DMS114 treated with DMSO at 0.1 percent for 48 hours (cell line): Measurements from ENCODE around the gene ZBTB14.
A peak's percentile ranks its signal among the peaks of the same experiment; 100 is the strongest.

Source experiments
- DNase-seq: peaks from one replicate; lab custom pipeline; 2025; ENCODE audit not compliant: unreplicated experiment; lab: John Stamatoyannopoulos, UW

The ZBTB14 gene, protein sequence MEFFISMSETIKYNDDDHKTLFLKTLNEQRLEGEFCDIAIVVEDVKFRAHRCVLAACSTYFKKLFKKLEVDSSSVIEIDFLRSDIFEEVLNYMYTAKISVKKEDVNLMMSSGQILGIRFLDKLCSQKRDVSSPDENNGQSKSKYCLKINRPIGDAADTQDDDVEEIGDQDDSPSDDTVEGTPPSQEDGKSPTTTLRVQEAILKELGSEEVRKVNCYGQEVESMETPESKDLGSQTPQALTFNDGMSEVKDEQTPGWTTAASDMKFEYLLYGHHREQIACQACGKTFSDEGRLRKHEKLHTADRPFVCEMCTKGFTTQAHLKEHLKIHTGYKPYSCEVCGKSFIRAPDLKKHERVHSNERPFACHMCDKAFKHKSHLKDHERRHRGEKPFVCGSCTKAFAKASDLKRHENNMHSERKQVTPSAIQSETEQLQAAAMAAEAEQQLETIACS

DNA sequence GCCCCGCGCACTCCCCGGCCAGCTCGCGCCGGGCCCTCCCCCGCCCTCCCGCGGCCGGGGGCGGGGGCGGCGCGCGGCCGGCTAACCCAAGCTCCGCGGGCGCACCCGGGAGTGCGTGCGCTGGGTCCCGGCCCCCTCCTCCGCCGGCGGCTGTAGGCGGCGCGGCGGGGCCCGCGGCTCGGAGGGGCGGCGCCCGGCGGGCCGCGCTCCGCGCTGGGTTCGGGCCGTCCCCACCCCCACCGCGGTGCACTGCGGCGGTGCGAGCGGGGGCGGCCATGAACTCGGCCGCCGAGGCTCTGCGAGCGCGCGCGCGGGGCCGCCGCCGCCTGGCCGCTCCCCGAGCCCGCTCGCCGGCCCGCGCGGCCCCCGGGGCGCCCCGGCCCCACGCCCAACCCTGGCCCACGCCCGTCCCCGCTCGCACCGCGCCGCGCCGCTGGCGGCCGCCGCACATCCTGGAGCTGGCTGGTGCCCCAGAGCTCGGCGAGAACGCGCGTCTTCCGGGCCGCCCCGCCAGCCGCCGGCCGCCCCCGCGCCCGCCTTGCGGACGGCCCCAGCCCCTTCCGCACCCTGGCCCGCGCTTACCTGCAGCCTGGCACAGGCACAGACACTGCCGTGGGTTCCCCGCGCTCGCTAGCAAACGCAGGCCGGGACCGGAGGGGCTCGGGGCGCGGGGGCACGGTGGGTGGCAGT, at the start of gene ZBTB14:
ZBTB14 (minus strand) TSS at position 496 of the 690 bp plus-strand sequence. CDS start 2,480 bp downstream, outside the sequence.
- no peak for DNase-seq

DNA sequence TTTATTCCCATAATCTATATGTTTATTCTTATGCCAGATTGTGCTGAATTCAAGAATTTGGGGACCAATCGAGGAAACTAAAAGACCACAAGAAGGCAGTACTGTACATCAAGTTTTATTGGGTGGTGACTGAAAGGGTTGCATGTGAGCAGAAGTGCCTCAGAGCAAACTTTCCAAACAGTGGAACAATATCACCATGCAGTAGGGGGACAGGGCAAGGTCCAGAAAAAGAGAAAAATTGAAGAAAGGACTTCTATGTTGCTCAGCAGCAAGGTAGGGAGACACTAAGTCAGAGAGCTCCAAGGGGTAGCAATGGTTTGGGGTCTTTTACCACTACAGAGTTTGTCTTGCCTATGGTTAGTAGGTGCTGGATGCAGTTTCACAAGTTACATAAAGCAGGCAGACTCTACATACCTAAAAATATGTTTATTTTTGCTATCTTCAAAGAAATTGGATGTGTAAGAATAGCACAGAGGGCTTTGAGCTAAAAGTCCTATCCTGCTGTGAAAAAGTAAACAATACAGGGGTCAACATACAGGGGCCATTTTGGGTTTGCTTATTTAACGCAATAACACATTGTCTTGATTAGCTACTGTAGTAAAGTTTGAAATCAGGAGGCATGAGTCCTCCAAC, 43.8 kb upstream of the ZBTB14 start:
- DNase-seq: no peak

DNA sequence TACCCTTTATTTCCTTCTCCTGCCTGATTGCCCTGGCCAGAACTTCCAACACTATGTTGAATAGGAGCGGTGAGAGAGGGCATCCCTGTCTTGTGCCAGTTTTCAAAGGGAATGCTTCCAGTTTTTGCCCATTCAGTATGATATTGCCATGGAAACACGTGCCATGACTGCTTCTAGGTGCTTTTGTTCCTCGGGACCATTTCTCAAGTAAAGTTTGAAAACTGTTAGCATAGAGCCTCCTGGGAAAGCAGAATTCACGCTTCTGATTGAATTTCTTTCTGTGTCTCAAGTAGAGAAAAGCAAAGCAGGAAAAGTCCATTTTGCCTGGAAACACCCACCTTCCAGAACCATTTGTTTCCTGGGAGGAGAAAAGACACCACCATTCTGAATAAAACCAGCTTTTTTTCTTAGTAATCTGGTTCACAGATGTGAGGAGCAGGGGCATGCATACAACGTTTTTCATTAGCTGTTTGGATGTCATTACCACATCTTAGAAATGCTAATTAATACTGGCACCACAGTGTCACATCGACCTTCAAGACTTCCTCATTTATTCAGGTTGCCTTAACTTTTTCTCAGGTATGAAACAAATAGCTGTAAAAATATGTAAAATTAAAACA, 39.0 kb upstream of the ZBTB14 start:
- DNase-seq: no peak

DNA sequence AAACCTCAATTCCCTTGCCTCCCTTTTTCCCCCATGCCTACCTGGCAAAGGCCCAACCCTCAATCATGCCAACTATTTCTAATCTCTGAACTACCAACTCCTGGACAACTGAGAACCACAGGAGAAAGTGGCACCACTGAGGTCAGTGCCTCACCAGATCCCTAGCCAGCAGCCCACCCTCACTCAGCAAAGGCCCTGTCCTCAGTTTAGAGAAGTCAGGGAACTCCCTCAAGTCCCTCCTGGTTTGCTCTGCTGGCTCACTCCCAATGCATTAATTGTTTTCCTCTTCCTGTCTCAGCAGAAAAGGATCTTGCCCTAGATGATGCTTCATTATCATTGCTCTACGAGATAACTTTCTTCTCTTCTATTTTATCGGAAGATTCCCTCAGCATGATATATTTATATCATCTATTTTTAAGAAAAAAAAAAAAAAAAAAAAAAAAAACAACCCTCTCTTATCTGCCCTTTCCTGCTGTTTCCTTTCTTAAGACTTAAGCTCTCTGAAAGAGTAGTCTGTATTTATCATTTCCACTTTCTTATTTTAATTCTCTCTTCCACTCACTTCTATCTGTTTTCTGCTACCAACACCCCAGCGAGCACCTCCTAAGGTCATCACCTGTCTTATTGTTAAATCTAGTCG, 22.7 kb upstream of the ZBTB14 start:
- no peak for DNase-seq

DNA sequence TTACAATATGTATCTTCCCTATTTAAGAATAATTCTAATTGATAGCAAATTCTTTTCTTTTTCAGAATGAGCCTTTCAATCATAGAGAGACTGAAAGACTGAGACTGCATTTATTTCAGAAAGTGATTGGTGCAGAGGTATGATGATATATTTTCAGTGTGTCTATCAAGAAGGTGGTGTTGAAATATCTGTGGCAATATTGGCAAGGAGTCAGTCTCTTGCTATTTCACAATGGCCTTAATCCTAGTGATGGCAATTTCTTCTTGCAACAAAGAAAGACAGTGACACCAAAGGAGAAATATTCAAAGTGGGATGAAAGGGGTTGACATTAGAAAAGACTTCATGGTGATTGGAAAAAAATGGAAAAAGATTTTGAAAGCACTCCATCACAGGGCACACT, 21.7 kb upstream of the ZBTB14 start:
- no peak for DNase-seq

DNA sequence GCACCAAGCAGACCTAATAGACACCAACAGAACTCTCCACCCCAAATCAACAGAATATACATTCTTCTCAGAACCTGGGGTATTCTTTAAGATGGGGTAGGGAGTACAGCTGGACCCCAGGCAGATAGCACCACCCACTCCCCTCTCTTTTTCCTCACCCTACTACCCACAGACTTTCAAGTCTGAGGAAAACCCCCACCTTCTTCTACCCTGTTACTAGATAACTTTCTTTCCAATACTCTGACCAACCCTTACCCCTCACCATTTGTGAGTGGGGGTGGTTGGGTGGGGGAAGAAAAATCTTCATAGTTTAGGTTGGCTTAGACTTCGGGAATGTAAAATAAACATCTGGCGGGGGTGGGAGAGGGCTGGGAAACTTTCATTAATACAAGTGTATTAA, 20.3 kb upstream of the ZBTB14 start:
- no peak for DNase-seq

DNA sequence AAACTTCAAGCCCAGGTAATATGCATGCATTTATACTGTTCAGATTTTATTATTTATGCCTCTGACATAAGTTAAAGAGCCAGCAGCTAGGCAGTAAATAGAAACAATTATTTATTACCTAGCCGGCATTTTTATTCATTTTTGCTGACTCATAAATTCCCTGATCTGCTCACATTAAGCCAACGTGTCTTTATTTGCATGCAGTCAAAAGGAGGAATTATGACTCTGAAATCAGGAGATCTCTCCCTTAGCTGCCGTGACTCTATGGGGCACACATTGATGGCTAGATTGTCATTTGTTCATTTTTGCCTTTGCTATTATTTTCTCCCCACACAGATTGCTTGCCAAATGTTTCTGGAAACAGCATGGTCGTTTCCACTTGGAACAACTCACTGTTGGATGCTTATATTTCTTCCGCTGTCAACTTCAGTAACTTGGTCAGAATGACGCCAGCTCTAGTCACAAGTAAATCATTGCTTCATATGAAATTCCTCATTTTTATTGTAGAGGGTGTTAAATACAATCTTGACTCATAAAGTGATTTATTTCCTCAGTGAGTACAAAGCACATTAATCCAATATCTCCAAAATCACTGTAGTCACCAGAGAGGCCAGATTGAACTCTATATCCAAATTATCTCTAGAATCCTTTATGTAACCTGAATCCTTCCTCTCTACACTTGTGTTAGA, 15.9 kb upstream of the ZBTB14 start:
- no peak for DNase-seq

DNA sequence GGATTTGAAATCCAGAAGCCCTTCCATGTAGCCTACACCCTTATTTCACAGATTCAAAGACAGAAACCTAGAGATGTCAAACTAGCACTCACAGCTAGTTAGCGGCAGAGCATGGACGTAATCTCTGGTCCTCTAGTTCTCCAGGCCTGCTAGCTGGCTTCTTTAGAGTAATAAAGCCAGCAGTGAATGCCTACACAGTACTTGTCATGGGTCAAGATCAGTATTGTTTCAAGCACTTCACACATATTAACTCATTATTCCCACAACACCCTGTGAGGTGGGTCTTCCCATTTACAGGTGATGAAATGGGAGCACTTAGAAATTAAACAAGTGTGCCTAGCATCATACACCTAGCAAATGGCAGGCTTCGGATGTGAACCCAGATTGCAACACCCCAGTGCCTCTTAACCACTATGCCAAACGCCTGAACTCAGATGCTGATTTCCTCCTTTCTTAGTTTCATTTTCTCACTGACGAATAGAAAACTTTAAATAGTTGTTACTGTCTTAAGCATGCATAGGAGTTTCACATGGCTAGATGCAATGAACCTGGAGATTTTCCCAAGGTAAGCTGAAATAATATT, 14.5 kb upstream of the ZBTB14 start:
- no peak for DNase-seq

DNA sequence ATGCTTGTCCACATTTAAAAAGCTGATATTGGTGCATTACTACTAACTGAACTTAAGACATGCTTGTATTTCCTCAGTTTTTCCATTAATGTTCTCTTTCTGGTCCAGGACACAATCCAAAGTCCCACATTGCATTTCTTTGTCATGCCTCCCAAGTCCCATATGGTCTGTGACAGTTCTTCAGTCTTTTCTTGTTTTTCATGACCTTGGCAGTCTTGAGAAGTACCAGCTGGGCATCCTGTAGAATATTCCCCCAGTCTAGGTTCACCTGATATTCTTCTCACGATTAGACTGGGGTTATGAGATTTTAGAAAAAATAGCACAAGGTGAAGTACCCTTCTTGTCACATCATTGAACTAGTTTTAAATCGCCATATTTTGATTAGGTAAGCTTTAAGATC, 10.3 kb upstream of the ZBTB14 start:
- DNase-seq: no peak

DNA sequence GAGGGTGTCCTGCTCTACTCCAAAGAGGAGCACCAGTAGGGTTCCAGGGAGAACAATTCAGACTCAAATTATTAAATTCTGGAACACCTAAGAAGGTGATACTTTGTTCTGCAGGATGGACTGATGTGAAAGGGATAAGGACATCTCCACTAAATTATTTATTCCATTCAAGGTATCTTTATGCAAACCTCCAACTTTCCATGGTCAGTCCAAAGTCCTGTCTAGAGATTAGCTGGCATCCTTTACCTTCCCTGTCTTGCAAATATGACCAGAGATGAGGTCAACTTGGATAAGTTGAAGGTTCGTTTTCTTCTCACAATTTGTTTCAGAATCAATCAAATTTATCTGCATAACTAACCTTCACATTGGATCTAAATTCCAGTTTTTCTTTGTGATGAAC, 8.7 kb upstream of the ZBTB14 start:
- no peak for DNase-seq

DNA sequence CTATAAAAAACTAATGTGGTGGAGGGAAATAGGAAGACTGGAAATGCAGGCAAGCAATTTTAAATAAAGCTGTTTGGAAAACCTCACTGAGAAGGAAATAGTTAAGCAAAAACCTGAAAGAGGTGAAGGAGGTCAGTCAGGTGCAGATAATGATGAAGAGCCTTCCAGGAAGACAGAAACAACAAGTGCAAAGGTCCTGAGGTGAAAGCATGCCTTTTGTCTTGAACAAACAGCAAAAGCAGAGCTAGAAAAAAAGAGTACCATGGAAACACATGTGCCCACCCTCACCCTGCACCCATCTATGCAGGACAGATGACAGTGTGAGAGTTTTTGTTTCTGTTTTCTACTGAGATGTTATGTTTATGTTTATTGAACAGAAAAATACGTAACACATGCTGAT, 8.1 kb upstream of the ZBTB14 start:
- no peak for DNase-seq

DNA sequence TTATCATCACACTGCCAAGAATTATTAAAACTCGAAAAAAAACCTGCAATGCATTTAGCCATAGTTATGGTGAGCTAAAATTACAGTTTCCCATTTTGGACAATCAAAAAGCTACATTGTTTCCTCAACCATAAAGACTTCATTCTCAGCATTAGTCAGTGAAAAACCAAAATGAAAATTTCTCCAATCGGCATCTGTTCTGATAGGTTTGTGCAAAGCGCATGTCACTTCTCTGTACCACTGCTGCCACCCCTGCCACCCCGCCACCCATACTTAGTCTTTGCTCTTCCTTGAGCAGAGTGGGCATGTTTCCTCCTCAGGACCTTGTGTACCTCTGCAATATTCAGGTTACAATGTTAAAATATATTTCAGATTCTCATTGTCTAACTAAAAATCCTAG, 7.1 kb upstream of the ZBTB14 start:
- no peak for DNase-seq

DNA sequence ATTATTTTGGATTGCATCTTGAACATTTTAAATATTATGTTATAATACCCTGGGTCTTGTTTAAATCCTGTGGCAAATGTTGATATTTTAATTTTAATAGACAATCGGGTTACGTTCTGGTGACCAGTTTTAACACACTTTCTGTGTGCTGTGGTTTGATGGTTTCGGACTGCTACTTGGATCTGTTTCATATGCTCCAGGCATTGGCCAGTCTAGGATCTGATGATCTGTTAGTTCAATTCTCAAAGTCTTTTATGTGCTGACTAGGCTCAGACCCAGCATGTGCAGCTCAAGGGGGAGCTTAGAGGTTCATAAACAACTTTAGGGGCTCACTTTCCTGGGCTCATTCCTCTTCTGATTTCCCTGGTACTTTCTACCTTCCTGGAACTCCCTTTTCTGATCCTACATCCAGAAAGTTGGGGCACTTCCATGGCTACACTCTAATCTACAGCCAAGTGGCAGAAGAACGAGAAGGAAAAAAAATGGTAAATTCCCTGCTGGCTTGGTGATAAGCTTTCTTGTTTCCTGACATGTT, 5.0 kb upstream of the ZBTB14 start:
- DNase-seq: no peak

DNA sequence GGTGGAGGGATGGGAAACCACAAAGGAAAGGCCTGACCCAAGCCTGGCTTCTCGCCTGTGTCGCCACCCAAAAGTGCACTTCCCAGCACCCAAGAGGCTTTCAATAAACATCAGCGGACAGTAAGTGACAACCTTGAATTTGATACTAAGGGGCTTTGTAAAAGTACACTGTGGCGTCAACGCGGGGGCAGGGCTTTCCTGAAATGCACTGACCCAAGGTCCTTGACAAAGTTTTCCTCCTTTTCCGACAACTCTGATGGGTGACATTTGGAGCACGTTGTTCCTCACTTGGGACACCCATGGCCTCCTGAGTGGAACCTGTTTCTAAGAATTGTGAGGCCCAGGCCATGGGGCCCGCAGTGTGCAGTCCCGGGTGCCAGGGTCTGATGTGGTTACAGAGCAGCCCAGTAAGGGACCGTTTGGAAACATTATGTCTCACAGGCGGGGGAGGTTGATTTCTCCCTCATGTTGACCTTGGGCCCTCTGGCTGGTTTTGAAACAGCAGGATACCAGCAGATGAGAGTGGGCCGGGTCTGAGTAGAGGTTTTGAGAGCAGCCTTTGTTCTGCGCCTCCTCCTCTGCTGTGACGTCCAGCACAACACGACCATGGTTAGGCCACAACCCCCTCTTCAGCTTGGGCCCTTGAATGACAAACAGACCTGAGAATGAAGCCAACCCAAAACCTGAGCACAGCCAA, 2.8 kb upstream of the ZBTB14 start:
- DNase-seq: no peak

DNA sequence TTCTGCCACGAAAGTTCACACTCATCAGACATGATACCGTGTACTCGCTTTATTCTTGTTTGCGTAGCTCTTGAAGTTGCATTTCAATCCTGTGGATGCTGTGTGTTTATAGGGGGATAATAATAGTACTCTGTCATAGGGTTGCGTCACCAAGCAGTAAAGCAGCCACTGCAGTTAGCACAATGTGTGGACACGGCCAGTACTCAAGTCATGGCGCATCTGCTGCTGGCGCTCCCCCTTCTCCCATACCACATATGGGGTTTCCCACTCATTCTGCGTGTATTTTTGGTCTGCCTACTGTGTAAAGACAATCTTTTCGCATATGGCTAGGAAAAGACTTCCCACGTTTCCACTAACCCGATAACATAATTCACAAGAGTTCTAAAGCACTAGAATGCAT, 2.1 kb upstream of the ZBTB14 start:
- DNase-seq: no peak

DNA sequence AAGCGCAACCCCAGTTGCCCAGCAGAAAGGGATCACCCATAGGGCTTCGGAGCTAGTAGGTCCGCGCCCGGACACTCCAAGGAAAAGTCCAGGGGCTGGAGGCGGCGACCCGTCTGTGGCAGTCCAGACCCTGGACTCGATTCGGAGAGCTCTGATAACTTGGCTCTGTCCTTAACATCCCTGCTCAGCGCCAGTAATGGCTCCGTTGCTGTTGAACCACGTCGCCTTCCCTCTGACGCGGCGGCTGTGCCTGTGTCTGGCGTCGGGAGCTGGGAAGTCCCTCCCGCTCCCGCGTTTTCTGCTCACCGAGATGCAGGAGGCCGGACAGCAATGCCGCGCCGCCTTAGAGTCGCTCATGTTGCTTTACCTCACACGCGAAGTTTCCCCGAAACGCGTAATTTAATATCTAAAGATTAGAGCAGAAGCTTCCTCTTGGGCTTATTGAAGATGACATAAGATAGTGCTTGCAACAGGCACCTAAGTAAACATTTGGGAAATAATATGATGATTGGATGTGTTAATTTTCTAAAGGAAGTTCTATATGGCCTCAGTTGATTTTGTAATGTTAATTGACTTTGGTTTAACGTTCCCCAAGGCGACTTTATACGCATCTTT, 1.3 kb upstream of the ZBTB14 start:
- DNase-seq: peak; percentile 71

DNA sequence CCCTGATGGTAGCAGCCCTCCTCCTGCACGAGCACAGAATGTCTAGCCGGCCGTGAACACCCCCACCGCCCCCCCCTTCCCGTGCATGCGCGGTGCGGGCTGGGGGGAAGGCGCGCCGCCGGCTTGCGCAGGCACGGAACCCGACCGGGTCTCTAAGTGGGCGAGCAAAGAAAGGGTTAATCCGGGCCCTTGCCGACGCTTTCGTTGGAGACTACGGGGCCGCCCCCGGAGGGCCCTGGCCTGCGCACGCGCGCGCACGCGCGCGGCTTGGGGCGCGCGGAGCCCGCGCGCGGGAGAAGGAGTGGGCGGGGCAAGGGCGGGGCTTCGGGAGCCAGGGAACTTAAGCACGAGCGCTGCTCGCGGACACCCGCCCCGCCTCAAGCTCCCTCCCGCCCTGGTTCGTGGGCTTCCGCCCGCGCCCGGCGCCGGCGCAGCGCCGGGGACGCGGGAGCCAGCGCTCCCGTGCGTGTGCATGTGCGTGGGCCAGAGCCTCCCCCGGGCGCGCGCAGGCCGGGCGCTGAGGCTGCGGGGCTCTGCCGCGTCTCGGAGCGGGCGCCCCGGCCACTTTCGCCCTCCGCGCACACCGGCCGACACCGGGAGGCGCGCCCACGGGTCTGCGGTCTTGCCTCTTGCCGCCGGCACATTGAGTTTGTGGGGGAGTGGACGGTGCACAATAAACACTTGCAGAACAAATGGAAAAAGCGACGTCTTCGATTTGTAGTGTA, 617 bp upstream of the ZBTB14 start:
- peak; percentile 84 for DNase-seq
